Measurements from ENCODE around the gene COMMD2. TPM values are rescaled to one million over a fixed set of nuclear protein-coding genes. Genes with fewer than 3 reads are reported as not detected.

The COMMD2 gene
- polyA plus RNA-seq, 3 donors: 15.1 to 74.4 (median 73.5) TPM

DNA sequence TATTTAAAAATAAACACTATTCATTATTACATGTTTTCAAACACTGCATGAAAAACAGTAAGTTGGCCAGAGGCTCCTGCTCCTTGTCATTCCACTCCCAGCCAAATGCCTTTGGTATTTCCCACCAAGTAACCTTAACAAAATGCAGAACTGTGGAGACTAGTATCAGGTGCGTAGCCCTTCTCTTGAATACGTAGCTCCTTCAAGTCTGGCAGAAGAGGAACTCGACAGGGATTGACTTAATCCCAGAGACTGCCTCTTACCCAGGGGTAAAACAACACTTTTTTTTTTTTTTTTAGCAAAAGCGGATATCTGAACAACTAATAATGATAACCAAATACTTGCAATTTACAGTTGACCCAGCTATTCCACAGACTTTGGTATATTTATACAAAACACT is 738 bp downstream of the COMMD2 start:
- Histone ChIP-seq H4K20me1 (ENCODE audit: insufficient read depth, low read length) (no peaks in the 10 kb centered on the region), H3K4me3 (replicated peaks in 1 of 3; ENCODE audit: low read depth in 2 of 3, low read length in 3 of 3) (peak overlapping the region; percentile 86 to 97 (median 95)), H3K9ac (ENCODE audit: insufficient read depth, low read length, poor library complexity, severe bottlenecking) (peak overlapping the region; percentile 80), H3K79me2 (ENCODE audit: insufficient read depth, low read length) (peaks cover 9% of the 10 kb centered on the region), H3K27ac (ENCODE audit: low read depth in 1 of 2, low read length in 2 of 2) (peak overlapping the region in 1 of 2 donors; percentile 83), H3K27me3 (ENCODE audit: control insufficient read depth in 2 of 2, insufficient read depth in 2 of 2, low read length in 2 of 2) (no peaks in the 10 kb centered on the region), H3K4me2 (replicated peaks; ENCODE audit: extremely low read depth, low read length, poor library complexity, severe bottlenecking) (peak overlapping the region; percentile 84), H2AFZ (ENCODE audit: insufficient read depth, low read depth, low read length, poor library complexity, severe bottlenecking) (peak overlapping the region; percentile 95), H3K9me3 (replicated peaks in 1 of 2; ENCODE audit: control insufficient read depth in 1 of 2, insufficient read depth in 1 of 2, low read length in 2 of 2) (no peaks in the 10 kb centered on the region), H3K4me1 (ENCODE audit: control insufficient read depth in 1 of 2, insufficient read depth in 2 of 2, low read length in 2 of 2) (peaks cover 7 to 24% of the 10 kb centered on the region in 2 donors), H3K36me3 (replicated peaks in 1 of 2; ENCODE audit: control insufficient read depth in 1 of 2, insufficient read depth in 2 of 2, low read length in 2 of 2) (peaks cover 30 to 38% of the 10 kb centered on the region in 2 donors)
- Mint-ChIP-seq H3K36me3 (peaks cover 37 to 40% of the 10 kb centered on the region in 2 donors), H3K27me3 (ENCODE audit: low read depth in 3 of 3) (peaks cover 0 to 2% (median 0%) of the 10 kb centered on the region in 3 donors), H3K4me1 (peaks cover 21% of the 10 kb centered on the region), H3K4me3 (peak overlapping the region; percentile 95 to 99), H3K27ac (peak overlapping the region in 2 of 7 donors; percentile 40 to 94), H3K9me3 (peaks cover 0 to 3% (median 0%) of the 10 kb centered on the region in 7 donors)
- no peak for TF ChIP-seq CTCF (IDR thresholded peaks at IDR 0.05)
- intact Hi-C loops (cut with micrococcal nuclease): loop anchor here in 1 of 2 donors (5.0 kb wide), 1 partner anchor 56 kb away; no protein-coding TSS in a partner anchor
- 16% methylated on average over 3 of the region's 4 CpGs for WGBS (ENCODE audit: insufficient coverage)
- peak in 2 of 3 donors; percentile 35 to 46 for DNase-seq

DNA sequence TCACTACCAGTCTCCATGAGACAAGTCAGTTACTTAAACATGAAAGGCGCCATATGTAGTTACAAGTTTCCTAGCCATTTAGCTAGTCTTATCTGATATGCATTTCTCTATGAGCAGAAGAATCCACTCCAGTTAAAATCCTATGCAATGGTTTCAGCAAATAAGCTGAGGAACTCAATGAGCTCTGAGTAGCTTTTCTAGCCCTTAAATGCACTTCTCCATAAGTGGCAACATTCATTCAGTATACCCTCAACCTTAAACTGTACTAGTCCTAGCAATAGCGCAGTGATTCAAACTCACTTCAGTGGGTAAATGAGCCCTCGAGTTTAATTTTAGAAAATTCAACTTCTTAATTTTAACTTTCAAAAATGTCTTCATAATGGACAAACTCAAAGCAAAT is 7.7 kb downstream of the COMMD2 start:
- TF ChIP-seq CTCF (IDR thresholded peaks at IDR 0.05): no peak
- Histone ChIP-seq H2AFZ (ENCODE audit: insufficient read depth, low read depth, low read length, poor library complexity, severe bottlenecking) (no peak overlapping the region), H3K36me3 (replicated peaks in 1 of 2; ENCODE audit: control insufficient read depth in 1 of 2, insufficient read depth in 2 of 2, low read length in 2 of 2) (peaks cover 71 to 95% of the 10 kb centered on the region in 2 donors), H3K79me2 (ENCODE audit: insufficient read depth, low read length) (no peaks in the 10 kb centered on the region), H3K9ac (ENCODE audit: insufficient read depth, low read length, poor library complexity, severe bottlenecking) (no peak overlapping the region), H3K27me3 (ENCODE audit: control insufficient read depth in 2 of 2, insufficient read depth in 2 of 2, low read length in 2 of 2) (no peaks in the 10 kb centered on the region), H3K27ac (ENCODE audit: low read depth in 1 of 2, low read length in 2 of 2) (no peak overlapping the region), H3K4me2 (replicated peaks; ENCODE audit: extremely low read depth, low read length, poor library complexity, severe bottlenecking) (no peak overlapping the region), H3K4me3 (replicated peaks in 1 of 3; ENCODE audit: low read depth in 2 of 3, low read length in 3 of 3) (no peak overlapping the region), H3K9me3 (replicated peaks in 1 of 2; ENCODE audit: control insufficient read depth in 1 of 2, insufficient read depth in 1 of 2, low read length in 2 of 2) (no peaks in the 10 kb centered on the region), H3K4me1 (ENCODE audit: control insufficient read depth in 1 of 2, insufficient read depth in 2 of 2, low read length in 2 of 2) (no peaks in the 10 kb centered on the region), H4K20me1 (ENCODE audit: insufficient read depth, low read length) (no peaks in the 10 kb centered on the region)
- intact Hi-C loops (cut with micrococcal nuclease): no loop called here
- Mint-ChIP-seq H3K4me1 (no peaks in the 10 kb centered on the region), H3K4me3 (no peak overlapping the region), H3K27me3 (ENCODE audit: low read depth in 3 of 3) (no peaks in the 10 kb centered on the region), H3K36me3 (peaks cover 78 to 81% of the 10 kb centered on the region in 2 donors), H3K9me3 (no peaks in the 10 kb centered on the region), H3K27ac (no peak overlapping the region)
- DNase-seq: no peak
- WGBS (ENCODE audit: insufficient coverage): 92% methylated on average over 2 of the region's 3 CpGs

All from CD14-positive monocyte (primary cell).